HepG2 (cell line): ENCODE results near the gene ZFHX3.

ENCODE experiments used
- ZNF121 ChIP-seq: sonication (generic); formaldehyde crosslinking; IDR thresholded peaks from 2 replicates; pipeline ENCODE4 v1.5.0; 2020; ENCODE audit warnings: mild to moderate bottlenecking, missing genetic modification reagents
- ZNF484 ChIP-seq: sonication (generic); formaldehyde crosslinking; IDR thresholded peaks from 2 replicates; pipeline ENCODE4 v1.5.1; 2020; ENCODE audit warnings: mild to moderate bottlenecking, low read depth, missing genetic modification reagents, borderline replicate concordance
- TF ChIP-seq, protein P1 (sequence below): sonication (generic); formaldehyde crosslinking; IDR thresholded peaks from 2 replicates; pipeline ENCODE4 v1.4.0; 2020; ENCODE audit warnings: mild to moderate bottlenecking, missing genetic modification reagents
- TF ChIP-seq, protein P2 (sequence below): sonication (generic); formaldehyde crosslinking; IDR thresholded peaks from 2 replicates; pipeline ENCODE4 v1.5.0; 2020; ENCODE audit warnings: mild to moderate bottlenecking, missing genetic modification reagents, moderate library complexity

DNA sequence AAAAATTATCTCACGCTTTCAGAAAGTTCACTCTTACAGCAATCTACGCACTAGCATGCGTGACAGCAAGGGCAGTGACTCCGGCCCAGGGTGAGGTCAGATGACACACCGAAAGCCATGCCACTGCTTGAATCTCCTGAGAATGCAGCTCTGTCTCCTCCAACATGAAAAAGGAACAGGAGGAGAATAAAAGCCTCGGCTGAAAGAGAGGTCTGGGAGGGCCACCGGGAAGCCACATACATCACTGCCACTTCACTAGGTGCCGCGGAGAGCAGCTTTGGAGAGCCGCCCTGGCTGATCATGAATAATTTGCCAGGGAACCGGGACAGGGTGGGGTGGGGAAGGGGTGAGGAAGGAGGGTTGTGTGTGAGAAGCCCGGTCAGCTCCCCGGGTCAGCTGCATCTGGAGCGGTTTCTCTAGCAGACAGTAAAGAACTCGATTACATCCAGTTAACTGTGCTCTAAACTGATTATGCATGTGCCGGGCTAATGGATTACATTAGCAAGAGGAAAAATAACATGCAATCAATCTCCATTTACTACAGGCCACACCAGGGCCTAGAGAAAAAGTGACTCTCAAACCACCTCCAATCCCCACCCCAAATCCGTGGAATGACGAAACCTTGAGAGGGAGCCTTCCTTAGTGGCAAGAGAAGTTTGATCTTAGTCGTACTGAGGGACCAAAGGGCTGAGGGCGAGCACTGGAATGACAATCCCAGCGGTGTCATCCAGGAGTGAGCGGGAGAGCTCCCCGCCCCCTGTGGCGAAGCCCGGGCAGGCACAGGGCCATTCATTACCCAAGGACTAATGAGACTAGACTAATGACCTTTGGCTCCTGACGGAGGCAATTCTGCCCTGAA, 100.3 kb downstream of the ZFHX3 start:
- TF ChIP-seq, protein P1, sequence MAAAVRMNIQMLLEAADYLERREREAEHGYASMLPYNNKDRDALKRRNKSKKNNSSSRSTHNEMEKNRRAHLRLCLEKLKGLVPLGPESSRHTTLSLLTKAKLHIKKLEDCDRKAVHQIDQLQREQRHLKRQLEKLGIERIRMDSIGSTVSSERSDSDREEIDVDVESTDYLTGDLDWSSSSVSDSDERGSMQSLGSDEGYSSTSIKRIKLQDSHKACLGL = no peak
- TF ChIP-seq ZNF484 (no peak), ZNF121 (CRISPR knock-in tag) (no peak)
- TF ChIP-seq, protein P2, sequence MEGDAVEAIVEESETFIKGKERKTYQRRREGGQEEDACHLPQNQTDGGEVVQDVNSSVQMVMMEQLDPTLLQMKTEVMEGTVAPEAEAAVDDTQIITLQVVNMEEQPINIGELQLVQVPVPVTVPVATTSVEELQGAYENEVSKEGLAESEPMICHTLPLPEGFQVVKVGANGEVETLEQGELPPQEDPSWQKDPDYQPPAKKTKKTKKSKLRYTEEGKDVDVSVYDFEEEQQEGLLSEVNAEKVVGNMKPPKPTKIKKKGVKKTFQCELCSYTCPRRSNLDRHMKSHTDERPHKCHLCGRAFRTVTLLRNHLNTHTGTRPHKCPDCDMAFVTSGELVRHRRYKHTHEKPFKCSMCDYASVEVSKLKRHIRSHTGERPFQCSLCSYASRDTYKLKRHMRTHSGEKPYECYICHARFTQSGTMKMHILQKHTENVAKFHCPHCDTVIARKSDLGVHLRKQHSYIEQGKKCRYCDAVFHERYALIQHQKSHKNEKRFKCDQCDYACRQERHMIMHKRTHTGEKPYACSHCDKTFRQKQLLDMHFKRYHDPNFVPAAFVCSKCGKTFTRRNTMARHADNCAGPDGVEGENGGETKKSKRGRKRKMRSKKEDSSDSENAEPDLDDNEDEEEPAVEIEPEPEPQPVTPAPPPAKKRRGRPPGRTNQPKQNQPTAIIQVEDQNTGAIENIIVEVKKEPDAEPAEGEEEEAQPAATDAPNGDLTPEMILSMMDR (CRISPR knock-in tag) = peak; percentile 62
